ENCODE measurements around the gene SNX5. TPM values are rescaled to one million over a fixed set of nuclear protein-coding genes. Genes with fewer than 3 reads are reported as not detected.

SNX5 gene
- total and polyA plus RNA-seq, 9 of the 15 experiments (the other 6 are each of a cell fraction or from before 2014, with no cell fraction given) = 53.5 to 276 (median 160) TPM

DNA sequence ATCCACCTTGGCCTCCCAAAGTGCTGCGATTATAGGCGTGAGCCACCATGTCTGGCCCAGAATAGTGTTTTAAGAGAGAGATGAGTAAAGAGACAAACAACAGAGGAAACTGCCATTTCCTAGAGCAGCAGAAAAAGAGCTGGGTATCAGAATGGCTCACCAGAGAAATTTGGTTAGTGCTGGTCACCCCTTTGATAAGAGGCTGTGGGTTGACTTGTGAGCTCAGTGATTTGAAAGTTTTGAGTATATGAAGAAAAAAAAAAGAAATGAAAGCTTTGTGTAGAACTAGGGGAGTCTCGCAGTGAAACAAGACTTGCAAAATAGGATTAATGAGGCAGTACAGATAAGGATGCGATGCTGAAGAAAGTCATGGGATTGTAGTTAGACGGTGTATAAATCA, 29.9 kb upstream of the SNX5 start:
- no peaks in the 10 kb centered on the region for H3K9me3 ChIP-seq (replicated peaks; ENCODE audit: control insufficient read depth, insufficient read depth, low read depth, low read length)
- H2AFZ ChIP-seq (ENCODE audit: low read depth, low read length) = no peak overlapping the region
- no peak for DNase-seq (ENCODE audit: extremely low read depth in 1 of 4, low spot score in 3 of 4)
- H3K27ac ChIP-seq (ENCODE audit: extremely low read depth, low read depth, low read length) = no peak overlapping the region
- in situ Hi-C loops (cut with MboI) = no loop called here
- CTCF ChIA-PET (ENCODE audit: low intra/inter-chr PET ratio) = no interaction called here
- intact Hi-C loops (cut with micrococcal nuclease) = loop anchor here (5.0 to 10.0 kb wide), 5 partner anchors 104 to 494 kb away; partner anchors contain the start of genes BFSP1 and RRBP1
- POLR2A ChIA-PET = no interaction called here
- no peaks in the 10 kb centered on the region for H3K9me1 ChIP-seq (ENCODE audit: control insufficient read depth, insufficient read depth, low read length)
- no peak overlapping the region for H3K9ac ChIP-seq (ENCODE audit: insufficient read depth in 1 of 2, low read depth in 2 of 2, low read length in 2 of 2)
- H3K4me3 ChIP-seq = no peak overlapping the region
- H3K4me2 ChIP-seq (ENCODE audit: insufficient read depth, low read length) = no peak overlapping the region
- H4K20me1 ChIP-seq (replicated peaks; ENCODE audit: control insufficient read depth, insufficient read depth, low read length) = no peaks in the 10 kb centered on the region
- no peak for FAIRE-seq
- no peak for TF ChIP-seq ZNF12 (CRISPR knock-in tag; IDR thresholded peaks at IDR 0.05)
- TF ChIP-seq, protein P1, sequence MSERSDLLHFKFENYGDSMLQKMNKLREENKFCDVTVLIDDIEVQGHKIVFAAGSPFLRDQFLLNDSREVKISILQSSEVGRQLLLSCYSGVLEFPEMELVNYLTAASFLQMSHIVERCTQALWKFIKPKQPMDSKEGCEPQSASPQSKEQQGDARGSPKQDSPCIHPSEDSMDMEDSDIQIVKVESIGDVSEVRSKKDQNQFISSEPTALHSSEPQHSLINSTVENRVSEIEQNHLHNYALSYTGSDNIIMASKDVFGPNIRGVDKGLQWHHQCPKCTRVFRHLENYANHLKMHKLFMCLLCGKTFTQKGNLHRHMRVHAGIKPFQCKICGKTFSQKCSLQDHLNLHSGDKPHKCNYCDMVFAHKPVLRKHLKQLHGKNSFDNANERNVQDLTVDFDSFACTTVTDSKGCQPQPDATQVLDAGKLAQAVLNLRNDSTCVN (CRISPR knock-in tag; IDR thresholded peaks at IDR 0.05) = no peak
- TF ChIP-seq MAZ (CRISPR knock-in tag; conservative IDR thresholded peaks at IDR 0.05 in 1 of 2, IDR thresholded peaks at IDR 0.05 in 1 of 2) = no peak
- TF ChIP-seq TAF1 (IDR thresholded peaks at IDR 0.05; ENCODE audit: control insufficient read depth, extremely low read depth, insufficient read depth, low read length, severe bottlenecking) = no peak
- TF ChIP-seq, protein P2, sequence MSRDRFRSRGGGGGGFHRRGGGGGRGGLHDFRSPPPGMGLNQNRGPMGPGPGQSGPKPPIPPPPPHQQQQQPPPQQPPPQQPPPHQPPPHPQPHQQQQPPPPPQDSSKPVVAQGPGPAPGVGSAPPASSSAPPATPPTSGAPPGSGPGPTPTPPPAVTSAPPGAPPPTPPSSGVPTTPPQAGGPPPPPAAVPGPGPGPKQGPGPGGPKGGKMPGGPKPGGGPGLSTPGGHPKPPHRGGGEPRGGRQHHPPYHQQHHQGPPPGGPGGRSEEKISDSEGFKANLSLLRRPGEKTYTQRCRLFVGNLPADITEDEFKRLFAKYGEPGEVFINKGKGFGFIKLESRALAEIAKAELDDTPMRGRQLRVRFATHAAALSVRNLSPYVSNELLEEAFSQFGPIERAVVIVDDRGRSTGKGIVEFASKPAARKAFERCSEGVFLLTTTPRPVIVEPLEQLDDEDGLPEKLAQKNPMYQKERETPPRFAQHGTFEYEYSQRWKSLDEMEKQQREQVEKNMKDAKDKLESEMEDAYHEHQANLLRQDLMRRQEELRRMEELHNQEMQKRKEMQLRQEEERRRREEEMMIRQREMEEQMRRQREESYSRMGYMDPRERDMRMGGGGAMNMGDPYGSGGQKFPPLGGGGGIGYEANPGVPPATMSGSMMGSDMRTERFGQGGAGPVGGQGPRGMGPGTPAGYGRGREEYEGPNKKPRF (IDR thresholded peaks at IDR 0.05; ENCODE audit: low read depth, low read length) = no peak
- TF ChIP-seq TCF7 (IDR thresholded peaks at IDR 0.05; ENCODE audit: borderline replicate concordance) = no peak
- TF ChIP-seq HMG20B (CRISPR knock-in tag; IDR thresholded peaks at IDR 0.05) = no peak
- TF ChIP-seq, protein P3, sequence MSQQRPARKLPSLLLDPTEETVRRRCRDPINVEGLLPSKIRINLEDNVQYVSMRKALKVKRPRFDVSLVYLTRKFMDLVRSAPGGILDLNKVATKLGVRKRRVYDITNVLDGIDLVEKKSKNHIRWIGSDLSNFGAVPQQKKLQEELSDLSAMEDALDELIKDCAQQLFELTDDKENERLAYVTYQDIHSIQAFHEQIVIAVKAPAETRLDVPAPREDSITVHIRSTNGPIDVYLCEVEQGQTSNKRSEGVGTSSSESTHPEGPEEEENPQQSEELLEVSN (IDR thresholded peaks at IDR 0.05; ENCODE audit: borderline replicate concordance in 1 of 2, extremely low read depth in 1 of 2, insufficient read depth in 1 of 2, insufficient read length in 1 of 2, low read depth in 1 of 2, low read length in 1 of 2, poor library complexity in 1 of 2, severe bottlenecking in 1 of 2) = no peak
- TF ChIP-seq, protein P4, sequence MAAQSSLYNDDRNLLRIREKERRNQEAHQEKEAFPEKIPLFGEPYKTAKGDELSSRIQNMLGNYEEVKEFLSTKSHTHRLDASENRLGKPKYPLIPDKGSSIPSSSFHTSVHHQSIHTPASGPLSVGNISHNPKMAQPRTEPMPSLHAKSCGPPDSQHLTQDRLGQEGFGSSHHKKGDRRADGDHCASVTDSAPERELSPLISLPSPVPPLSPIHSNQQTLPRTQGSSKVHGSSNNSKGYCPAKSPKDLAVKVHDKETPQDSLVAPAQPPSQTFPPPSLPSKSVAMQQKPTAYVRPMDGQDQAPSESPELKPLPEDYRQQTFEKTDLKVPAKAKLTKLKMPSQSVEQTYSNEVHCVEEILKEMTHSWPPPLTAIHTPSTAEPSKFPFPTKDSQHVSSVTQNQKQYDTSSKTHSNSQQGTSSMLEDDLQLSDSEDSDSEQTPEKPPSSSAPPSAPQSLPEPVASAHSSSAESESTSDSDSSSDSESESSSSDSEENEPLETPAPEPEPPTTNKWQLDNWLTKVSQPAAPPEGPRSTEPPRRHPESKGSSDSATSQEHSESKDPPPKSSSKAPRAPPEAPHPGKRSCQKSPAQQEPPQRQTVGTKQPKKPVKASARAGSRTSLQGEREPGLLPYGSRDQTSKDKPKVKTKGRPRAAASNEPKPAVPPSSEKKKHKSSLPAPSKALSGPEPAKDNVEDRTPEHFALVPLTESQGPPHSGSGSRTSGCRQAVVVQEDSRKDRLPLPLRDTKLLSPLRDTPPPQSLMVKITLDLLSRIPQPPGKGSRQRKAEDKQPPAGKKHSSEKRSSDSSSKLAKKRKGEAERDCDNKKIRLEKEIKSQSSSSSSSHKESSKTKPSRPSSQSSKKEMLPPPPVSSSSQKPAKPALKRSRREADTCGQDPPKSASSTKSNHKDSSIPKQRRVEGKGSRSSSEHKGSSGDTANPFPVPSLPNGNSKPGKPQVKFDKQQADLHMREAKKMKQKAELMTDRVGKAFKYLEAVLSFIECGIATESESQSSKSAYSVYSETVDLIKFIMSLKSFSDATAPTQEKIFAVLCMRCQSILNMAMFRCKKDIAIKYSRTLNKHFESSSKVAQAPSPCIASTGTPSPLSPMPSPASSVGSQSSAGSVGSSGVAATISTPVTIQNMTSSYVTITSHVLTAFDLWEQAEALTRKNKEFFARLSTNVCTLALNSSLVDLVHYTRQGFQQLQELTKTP (IDR thresholded peaks at IDR 0.05; ENCODE audit: low read depth in 1 of 2, partially characterized antibody in 2 of 2) = no peak
- ATAC-seq = no peak
- WGBS (ENCODE audit: insufficient coverage, low coverage, missing lambda C conversion rate) = 19% methylated on average over 3 of the region's 5 CpGs
- peaks cover 6 to 7% of the 10 kb centered on the region in 2 experiments; a peak in 3 of 5 replicates for H3K27me3 ChIP-seq (ENCODE audit: control insufficient read depth in 2 of 2, insufficient read depth in 2 of 2, low read length in 2 of 2)
- BruUV-seq (replicated peaks) = no TSS peak
- no peaks in the 10 kb centered on the region for H3K79me2 ChIP-seq (ENCODE audit: control insufficient read depth, insufficient read depth, low read length)
- no peaks in the 10 kb centered on the region for H3K4me1 ChIP-seq (replicated peaks in 1 of 2; ENCODE audit: control insufficient read depth in 2 of 2, insufficient read depth in 2 of 2, low read length in 2 of 2)
- H3K36me3 ChIP-seq (ENCODE audit: control insufficient read depth, insufficient read depth, low read length) = no peaks in the 10 kb centered on the region

Measured in K562 (cell line).